AG10803 (cell line): ENCODE measurements around the gene DNAJA3.

ENCODE experiments used
- DNase-seq: peaks from one replicate; pipeline ENCODE4 v3.0.0; 2010; ENCODE audit warnings: low read depth
- H3K4me3 ChIP-seq: 2 replicates; pipeline ENCODE4 v1.5.1; 2011; ENCODE audit warnings: mild to moderate bottlenecking, low read length, control low read depth
- TF ChIP-seq, protein P1 (sequence below): conservative IDR thresholded peaks from 2 replicates; pipeline ENCODE4 v1.5.1; 2011; ENCODE audit warnings: mild to moderate bottlenecking, low read length, control low read depth, inconsistent platforms

The DNAJA3 gene

DNA sequence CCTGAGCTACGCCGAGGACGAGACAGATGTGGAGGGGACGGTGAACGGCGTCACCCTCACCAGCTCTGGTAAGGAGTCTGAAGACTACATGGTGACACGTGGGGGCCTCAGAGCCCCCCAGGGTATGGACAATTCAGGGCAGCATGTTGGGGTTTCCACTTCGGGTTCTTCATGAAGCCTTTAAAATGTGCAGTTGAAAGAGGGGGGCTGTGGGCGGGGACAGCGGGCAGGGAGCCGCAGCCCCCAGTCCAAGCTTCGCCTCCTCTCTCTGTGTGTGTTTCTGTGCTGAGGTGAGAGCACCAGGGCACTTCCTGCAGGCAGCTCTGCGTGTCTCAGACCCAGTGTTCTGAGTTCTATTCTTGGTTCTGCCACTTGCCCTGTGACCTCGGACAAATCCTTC, 24.8 kb downstream of the DNAJA3 start:
- no peak overlapping the region for H3K4me3 ChIP-seq
- TF ChIP-seq, protein P1, sequence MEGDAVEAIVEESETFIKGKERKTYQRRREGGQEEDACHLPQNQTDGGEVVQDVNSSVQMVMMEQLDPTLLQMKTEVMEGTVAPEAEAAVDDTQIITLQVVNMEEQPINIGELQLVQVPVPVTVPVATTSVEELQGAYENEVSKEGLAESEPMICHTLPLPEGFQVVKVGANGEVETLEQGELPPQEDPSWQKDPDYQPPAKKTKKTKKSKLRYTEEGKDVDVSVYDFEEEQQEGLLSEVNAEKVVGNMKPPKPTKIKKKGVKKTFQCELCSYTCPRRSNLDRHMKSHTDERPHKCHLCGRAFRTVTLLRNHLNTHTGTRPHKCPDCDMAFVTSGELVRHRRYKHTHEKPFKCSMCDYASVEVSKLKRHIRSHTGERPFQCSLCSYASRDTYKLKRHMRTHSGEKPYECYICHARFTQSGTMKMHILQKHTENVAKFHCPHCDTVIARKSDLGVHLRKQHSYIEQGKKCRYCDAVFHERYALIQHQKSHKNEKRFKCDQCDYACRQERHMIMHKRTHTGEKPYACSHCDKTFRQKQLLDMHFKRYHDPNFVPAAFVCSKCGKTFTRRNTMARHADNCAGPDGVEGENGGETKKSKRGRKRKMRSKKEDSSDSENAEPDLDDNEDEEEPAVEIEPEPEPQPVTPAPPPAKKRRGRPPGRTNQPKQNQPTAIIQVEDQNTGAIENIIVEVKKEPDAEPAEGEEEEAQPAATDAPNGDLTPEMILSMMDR = no peak
- no peak for DNase-seq

DNA sequence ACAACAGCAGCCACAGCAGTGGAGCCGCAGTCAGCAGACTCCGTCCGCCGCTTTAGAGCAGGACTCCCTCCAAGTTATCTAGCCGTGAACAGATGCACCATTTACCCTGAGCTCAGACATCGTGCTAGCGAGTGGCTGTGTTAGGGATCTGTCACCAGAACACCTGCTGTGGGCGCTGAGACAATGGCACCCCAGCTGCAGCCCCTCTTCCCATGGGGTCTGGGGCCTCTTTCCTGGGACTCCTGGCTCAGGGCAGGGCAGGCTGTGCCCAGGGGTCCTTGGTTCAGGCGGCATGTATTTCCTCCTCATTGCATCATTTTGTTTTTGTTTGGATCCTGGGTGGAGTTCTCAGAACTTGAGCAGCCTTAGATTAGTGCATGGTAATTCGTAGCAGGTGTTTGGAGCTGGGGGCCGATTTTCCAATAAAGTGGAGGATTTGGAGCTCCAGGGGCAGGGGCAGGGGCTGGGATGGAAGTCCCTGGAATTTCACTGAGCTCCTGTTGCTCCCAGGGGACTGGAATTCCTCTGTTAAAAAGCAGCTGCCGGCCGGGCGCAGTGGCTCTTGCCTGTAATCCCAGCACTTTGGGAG, 25.4 kb downstream of the DNAJA3 start:
- DNase-seq = peak; percentile 44

DNA sequence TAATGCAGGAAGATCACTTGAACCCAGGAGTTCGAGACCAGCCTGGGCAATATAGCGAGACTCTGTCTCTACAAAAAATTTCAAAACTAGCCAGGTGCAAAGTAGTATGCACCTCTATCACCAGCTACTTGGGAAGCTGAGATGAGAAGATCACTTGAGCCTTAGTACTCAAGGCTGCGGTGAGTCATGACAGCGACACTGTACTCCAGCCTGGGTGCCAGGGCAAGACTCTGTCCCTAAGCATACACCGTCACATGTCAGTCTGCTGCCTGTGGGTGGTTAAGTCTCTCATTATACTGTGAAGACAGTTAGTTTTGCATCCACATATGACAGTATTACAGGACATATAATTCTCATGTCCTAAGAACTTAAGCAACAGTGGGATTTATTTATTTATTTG, 27.0 kb downstream of the DNAJA3 start:
- TF ChIP-seq, protein P1 = no peak
- no peak for DNase-seq
- H3K4me3 ChIP-seq = no peak overlapping the region

More for the DNA sequence above, 25.4 kb downstream of the DNAJA3 start:
- TF ChIP-seq, protein P1 = no peak
- no peak overlapping the region for H3K4me3 ChIP-seq

DNA sequence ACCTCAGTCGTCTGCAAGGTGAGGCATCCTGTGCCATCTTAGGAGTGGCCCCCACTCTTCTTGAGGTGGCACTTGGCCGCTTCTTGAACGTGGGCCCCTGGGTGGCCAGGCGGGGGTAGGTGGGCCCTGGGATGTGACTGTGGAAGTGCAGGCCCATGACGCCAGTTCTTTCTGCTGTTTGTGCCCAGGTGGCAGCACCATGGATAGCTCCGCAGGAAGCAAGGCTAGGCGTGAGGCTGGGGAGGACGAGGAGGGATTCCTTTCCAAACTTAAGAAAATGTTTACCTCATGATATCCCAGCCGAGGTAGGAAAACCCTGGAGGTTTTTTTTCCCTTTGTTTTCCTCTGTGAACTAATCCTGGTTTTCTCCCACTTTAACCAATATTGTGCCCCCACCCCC, 29.0 kb downstream of the DNAJA3 start:
- TF ChIP-seq, protein P1 = no peak
- H3K4me3 ChIP-seq = no peak overlapping the region
- no peak for DNase-seq

DNA sequence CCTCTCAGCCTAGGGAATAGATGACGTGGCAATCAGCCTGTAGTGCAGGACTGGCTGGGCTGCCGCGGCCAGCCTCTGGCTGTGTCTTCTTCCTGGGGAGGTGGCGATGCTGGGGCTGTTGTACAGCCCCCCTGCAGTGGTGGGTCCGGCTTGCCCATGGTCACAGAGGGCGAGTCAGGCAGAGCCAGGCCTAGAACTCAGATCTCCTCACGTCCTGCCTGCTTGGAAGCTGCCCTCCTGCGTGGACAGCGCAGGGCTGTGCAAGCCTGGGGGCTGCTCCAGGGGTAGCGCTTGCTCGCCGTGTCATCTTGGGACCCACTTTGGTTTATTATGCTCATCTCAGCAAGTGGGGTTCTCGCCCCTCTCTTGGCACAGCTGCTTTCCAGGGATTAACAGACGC, 29.4 kb downstream of the DNAJA3 start:
- DNase-seq = no peak
- TF ChIP-seq, protein P1 = no peak

DNA sequence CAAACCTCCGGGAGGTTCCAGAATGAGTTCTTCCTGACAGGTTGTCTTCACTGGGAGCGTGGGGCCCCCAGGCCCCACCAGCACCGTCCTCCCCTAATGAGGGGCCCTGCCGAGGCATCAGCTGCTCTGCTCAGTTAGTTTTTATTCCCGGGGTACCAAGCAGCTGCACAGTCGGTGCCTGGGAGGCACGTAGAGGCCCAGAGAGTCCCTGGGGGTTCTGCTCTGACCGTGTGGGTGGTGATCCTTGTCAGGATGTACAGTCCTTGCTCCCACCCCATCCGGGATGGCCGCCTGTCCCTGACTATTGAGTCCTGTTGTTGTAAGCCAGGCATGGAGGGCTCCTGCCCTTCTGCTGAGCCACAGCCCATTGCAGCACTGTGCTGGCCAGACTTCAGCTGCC, 30.3 kb downstream of the DNAJA3 start:
- TF ChIP-seq, protein P1 = no peak
- no peak for DNase-seq
- H3K4me3 ChIP-seq = no peak overlapping the region

More for the DNA sequence above, 29.4 kb downstream of the DNAJA3 start:
- no peak overlapping the region for H3K4me3 ChIP-seq

DNA sequence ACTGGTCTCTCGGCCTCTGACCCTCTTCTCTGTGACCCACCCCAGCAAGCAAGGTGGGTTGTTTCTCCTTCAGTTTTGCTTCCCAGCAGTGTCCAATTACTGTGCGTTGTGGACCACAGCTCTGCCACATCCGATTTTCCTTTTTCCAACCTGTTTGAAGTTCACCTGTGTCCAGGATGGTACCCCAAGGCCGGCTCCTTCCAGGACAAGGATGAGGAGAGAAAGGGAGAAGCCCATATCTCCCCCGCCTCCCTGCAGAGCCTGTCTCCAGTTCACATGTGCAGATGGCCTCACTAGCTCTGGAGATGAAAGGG, 35.2 kb downstream of the DNAJA3 start:
- DNase-seq = no peak
- TF ChIP-seq, protein P1 = no peak
- no peak overlapping the region for H3K4me3 ChIP-seq
